Tibial nerve (tissue), 4 donors: ENCODE data around the gene MDH1B.

Experiments
- EP300 ChIP-seq, 2 donors: sonication (generic); formaldehyde crosslinking; IDR thresholded peaks; one replicate each; pipeline ENCODE4 v1.6.1; 2017; ENCODE audit warnings: antibody characterized with exemption in 2 of 2, mild to moderate bottlenecking in 1 of 2
- POLR2A ChIP-seq, 2 donors: fragments of 450-650 bp; IDR thresholded peaks; one replicate each; pipeline ENCODE4 v1.6.1; 2017; ENCODE audit warnings: antibody characterized with exemption in 2 of 2, mild to moderate bottlenecking in 2 of 2, moderate library complexity in 2 of 2
- TF ChIP-seq, protein P1 (sequence below), 5 experiments: fragments of 200-600 bp in 3 of 5; fragments of 450-650 bp in 2 of 5; sonication (generic) in 3 of 5; IDR thresholded peaks; one replicate each; pipeline ENCODE4 v1.5.1; 2016 to 2019; ENCODE audit warnings: antibody characterized with exemption in 5 of 5, mild to moderate bottlenecking in 3 of 5, moderate library complexity in 2 of 5

- TF ChIP-seq, protein P1, sequence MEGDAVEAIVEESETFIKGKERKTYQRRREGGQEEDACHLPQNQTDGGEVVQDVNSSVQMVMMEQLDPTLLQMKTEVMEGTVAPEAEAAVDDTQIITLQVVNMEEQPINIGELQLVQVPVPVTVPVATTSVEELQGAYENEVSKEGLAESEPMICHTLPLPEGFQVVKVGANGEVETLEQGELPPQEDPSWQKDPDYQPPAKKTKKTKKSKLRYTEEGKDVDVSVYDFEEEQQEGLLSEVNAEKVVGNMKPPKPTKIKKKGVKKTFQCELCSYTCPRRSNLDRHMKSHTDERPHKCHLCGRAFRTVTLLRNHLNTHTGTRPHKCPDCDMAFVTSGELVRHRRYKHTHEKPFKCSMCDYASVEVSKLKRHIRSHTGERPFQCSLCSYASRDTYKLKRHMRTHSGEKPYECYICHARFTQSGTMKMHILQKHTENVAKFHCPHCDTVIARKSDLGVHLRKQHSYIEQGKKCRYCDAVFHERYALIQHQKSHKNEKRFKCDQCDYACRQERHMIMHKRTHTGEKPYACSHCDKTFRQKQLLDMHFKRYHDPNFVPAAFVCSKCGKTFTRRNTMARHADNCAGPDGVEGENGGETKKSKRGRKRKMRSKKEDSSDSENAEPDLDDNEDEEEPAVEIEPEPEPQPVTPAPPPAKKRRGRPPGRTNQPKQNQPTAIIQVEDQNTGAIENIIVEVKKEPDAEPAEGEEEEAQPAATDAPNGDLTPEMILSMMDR (IDR thresholded peaks at IDR 0.05): no peak
- TF ChIP-seq POLR2A (IDR thresholded peaks at IDR 0.05) (no peak), EP300 (IDR thresholded peaks at IDR 0.05) (no peak)
Observed at GRCh38 chr2:206784559-206785353, 19.6 kb upstream of the MDH1B start.
